GM06990 (cell line): ENCODE results near the gene FHIT.

Experiments
- DNase-seq: peaks from one replicate; pipeline ENCODE4 v3.0.0-alpha.2; 2011; ENCODE audit not compliant: insufficient read length; ENCODE audit errors: extremely low read depth
- H3K27me3 ChIP-seq: replicated peaks from 2 replicates; pipeline ENCODE4 v1.6.0; 2011; ENCODE audit warnings: low read length; ENCODE audit not compliant: control insufficient read depth, insufficient read depth
- H3K36me3 ChIP-seq: 2 replicates; pipeline ENCODE4 v1.5.1; 2011; ENCODE audit warnings: low read length; ENCODE audit not compliant: control insufficient read depth, insufficient read depth
- H3K4me3 ChIP-seq: replicated peaks from 2 replicates; pipeline ENCODE4 v1.5.1; 2011; ENCODE audit warnings: low read depth, mild to moderate bottlenecking, control low read depth, low read length
- CTCF ChIP-seq: IDR thresholded peaks from 2 replicates; pipeline ENCODE4 v1.5.1; 2011; ENCODE audit warnings: low read length, control low read depth, mild to moderate bottlenecking, inconsistent platforms; ENCODE audit not compliant: insufficient read depth, poor library complexity, severe bottlenecking

The FHIT gene

GRCh38 chr3:60760145-60760544, 491.1 kb downstream of the FHIT start:
- no peak for DNase-seq
- TF ChIP-seq CTCF: no peak
- Histone ChIP-seq H3K27me3 (no peaks in the 10 kb centered on the region), H3K36me3 (no peaks in the 10 kb centered on the region), H3K4me3 (no peak overlapping the region)

- Histone ChIP-seq H3K4me3 (no peak overlapping the region), H3K27me3 (no peaks in the 10 kb centered on the region), H3K36me3 (no peaks in the 10 kb centered on the region)
- no peak for DNase-seq
- no peak for TF ChIP-seq CTCF
These were observed 491.8 kb downstream of the FHIT start for GRCh38 chr3:60759439-60759838.

GRCh38 chr3:60758831-60759230, 492.4 kb downstream of the FHIT start:
- DNase-seq: no peak
- H3K4me3 ChIP-seq: no peak overlapping the region
- no peak for TF ChIP-seq CTCF
- H3K27me3 ChIP-seq: no peaks in the 10 kb centered on the region
- no peaks in the 10 kb centered on the region for H3K36me3 ChIP-seq

- peak; percentile 6 for DNase-seq
- Histone ChIP-seq H3K4me3 (no peak overlapping the region), H3K36me3 (no peaks in the 10 kb centered on the region), H3K27me3 (no peaks in the 10 kb centered on the region)
- no peak for TF ChIP-seq CTCF
These were observed 493.1 kb downstream of the FHIT start for GRCh38 chr3:60758171-60758570.

- H3K27me3 ChIP-seq: no peaks in the 10 kb centered on the region
- TF ChIP-seq CTCF: no peak
- no peak overlapping the region for H3K4me3 ChIP-seq
- DNase-seq: no peak
- no peaks in the 10 kb centered on the region for H3K36me3 ChIP-seq
These were observed 493.5 kb downstream of the FHIT start for GRCh38 chr3:60757724-60758123.

GRCh38 chr3:60756241-60757030, 494.8 kb downstream of the FHIT start:
- Histone ChIP-seq H3K36me3 (no peaks in the 10 kb centered on the region), H3K4me3 (no peak overlapping the region), H3K27me3 (no peaks in the 10 kb centered on the region)
- TF ChIP-seq CTCF: no peak
- DNase-seq: no peak
